GM10266 (cell line): Measurements from ENCODE around the gene SOCS1.
"Not testable (repeated sequence)": the region's sequence is repeated elsewhere in the genome, so short reads cannot be mapped to it uniquely, and the experiment has no call there.

Experiments used
- DNase-seq: peaks from one replicate; pipeline ENCODE4 v3.0.0; 2012; ENCODE audit errors: extremely low spot score
- CTCF ChIP-seq: IDR thresholded peaks from 2 replicates; pipeline ENCODE4 v1.5.1; 2012; ENCODE audit warnings: mild to moderate bottlenecking, low read depth; ENCODE audit not compliant: control insufficient read depth, insufficient read depth; ENCODE audit errors: missing control alignments

Gene SOCS1

GRCh38 chr16:11231367-11231970 is 24.5 kb downstream of the SOCS1 start:
- no peak for TF ChIP-seq CTCF
- DNase-seq: no peak

- no peak for TF ChIP-seq CTCF
- DNase-seq: no peak
Measured at GRCh38 chr16:11229906-11230305, 26.1 kb downstream of the SOCS1 start.

GRCh38 chr16:11229432-11229831 is 26.6 kb downstream of the SOCS1 start:
- DNase-seq: no peak

GRCh38 chr16:11225677-11226549 is 30.1 kb downstream of the SOCS1 start:
- DNase-seq: no peak
- no peak for TF ChIP-seq CTCF

More at GRCh38 chr16:11229432-11229831, 26.6 kb downstream of the SOCS1 start:
- no peak for TF ChIP-seq CTCF

GRCh38 chr16:11224894-11225676 is 30.9 kb downstream of the SOCS1 start:
- TF ChIP-seq CTCF: no peak
- DNase-seq: peak; percentile 91

- peak; percentile 78 for DNase-seq
- no peak for TF ChIP-seq CTCF
Measured at GRCh38 chr16:11224096-11224893, 31.7 kb downstream of the SOCS1 start.

GRCh38 chr16:11220507-11220906 is 35.5 kb downstream of the SOCS1 start:
- not testable (repeated sequence) for DNase-seq
